Mucosa of rectum (tissue), 2 donors: ENCODE measurements around the gene SMYD4.
"Not testable (repeated sequence)": the region's sequence is repeated elsewhere in the genome, so short reads cannot be mapped to it uniquely, and the experiment has no call there.

Experiments
- H3K27ac ChIP-seq, 2 donors: one replicate each; pipeline ENCODE4 v1.7.0; 2013; ENCODE audit warnings: inconsistent platforms in 2 of 2, low read depth in 2 of 2, low read length in 2 of 2
- H3K27me3 ChIP-seq, 2 donors: one replicate each; pipeline ENCODE4 v1.7.0; 2013; ENCODE audit warnings: low read length in 2 of 2; ENCODE audit not compliant: control insufficient read depth in 2 of 2, insufficient read depth in 2 of 2
- H3K36me3 ChIP-seq, 2 donors: one replicate each; pipeline ENCODE4 v1.7.0; 2013; ENCODE audit warnings: low read length in 2 of 2; ENCODE audit not compliant: control insufficient read depth in 2 of 2, insufficient read depth in 2 of 2
- H3K4me1 ChIP-seq, 2 donors: one replicate each; pipeline ENCODE4 v1.7.0; 2013; ENCODE audit warnings: low read length in 2 of 2, mild to moderate bottlenecking in 1 of 2; ENCODE audit not compliant: control insufficient read depth in 2 of 2, insufficient read depth in 2 of 2
- H3K4me3 ChIP-seq, 2 donors: one replicate each; pipeline ENCODE4 v1.7.0; 2013; ENCODE audit warnings: low read length in 2 of 2
- H3K9ac ChIP-seq, 2 donors: one replicate each; pipeline ENCODE4 v1.7.0; 2013; ENCODE audit warnings: low read length in 2 of 2, low read depth in 1 of 2, mild to moderate bottlenecking in 1 of 2
- H3K9me3 ChIP-seq, 2 donors: one replicate each; pipeline ENCODE4 v1.7.0; 2013; ENCODE audit warnings: low read length in 2 of 2; ENCODE audit not compliant: control insufficient read depth in 2 of 2
- donor health status: healthy.
- donor health status: Normal muscosa, but diverticular disease.

Gene SMYD4

DNA sequence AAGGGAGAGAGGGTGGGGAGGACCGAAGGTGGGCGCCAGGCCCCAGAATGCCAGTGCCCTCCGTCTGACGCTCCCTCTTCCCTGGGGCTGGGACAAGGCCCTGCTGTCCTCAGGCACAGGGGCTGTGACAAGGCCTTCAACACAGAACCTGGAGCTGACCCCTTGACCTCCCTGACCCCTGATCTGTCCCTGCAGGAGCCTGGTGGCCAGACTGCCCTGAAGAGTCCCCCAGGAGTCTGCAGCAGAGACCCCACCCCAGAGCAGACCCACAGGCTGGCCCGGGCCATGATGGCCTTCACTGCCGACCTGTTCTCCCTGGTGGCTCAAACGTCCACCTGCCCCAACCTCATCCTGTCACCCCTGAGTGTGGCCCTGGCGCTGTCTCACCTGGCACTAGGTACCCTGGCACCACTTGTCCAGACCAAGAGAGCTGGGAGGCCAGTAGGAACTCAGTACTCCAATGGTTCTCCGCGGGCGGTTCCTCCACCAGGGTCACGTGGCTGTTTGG, 84.1 kb downstream of the SMYD4 start:
- Histone ChIP-seq H3K4me1 (peaks cover 0 to 8% of the 10 kb centered on the region in 2 donors), H3K27me3 (no peaks in the 10 kb centered on the region), H3K36me3 (no peaks in the 10 kb centered on the region), H3K27ac (no peak overlapping the region), H3K9ac (no peak overlapping the region), H3K4me3 (no peak overlapping the region), H3K9me3 (no peaks in the 10 kb centered on the region)

- Histone ChIP-seq H3K27me3 (no peaks in the 10 kb centered on the region), H3K27ac (no peak overlapping the region), H3K9ac (no peak overlapping the region)
Measured at GRCh38 chr17:1744551-1745512, 84.9 kb downstream of the SMYD4 start.

GRCh38 chr17:1743088-1743439, 86.6 kb downstream of the SMYD4 start:
- H3K4me1 ChIP-seq, result peaks cover 0 to 8% of the 10 kb centered on the region in 2 donors
- no peaks in the 10 kb centered on the region for H3K9me3 ChIP-seq
- no peak overlapping the region for H3K27ac ChIP-seq
- no peak overlapping the region for H3K9ac ChIP-seq
- H3K36me3 ChIP-seq, result no peaks in the 10 kb centered on the region
- H3K4me3 ChIP-seq, result no peak overlapping the region
- H3K27me3 ChIP-seq, result no peaks in the 10 kb centered on the region

More at GRCh38 chr17:1744551-1745512, 84.9 kb downstream of the SMYD4 start:
- no peaks in the 10 kb centered on the region for H3K36me3 ChIP-seq
- no peaks in the 10 kb centered on the region for H3K9me3 ChIP-seq
- H3K4me3 ChIP-seq, result no peak overlapping the region
- H3K4me1 ChIP-seq, result peaks cover 0 to 8% of the 10 kb centered on the region in 2 donors

- no peak within 1 kb of the TSS for H3K4me3 ChIP-seq
- peaks cover under 1 to 2% of the 10 kb centered on the region in 2 donors for H3K36me3 ChIP-seq
- H3K4me1 ChIP-seq, result peaks cover 0 to 8% of the 10 kb centered on the region in 2 donors
- H3K9ac ChIP-seq, result no peak within 1 kb of the TSS
- H3K27me3 ChIP-seq, result no peaks in the 10 kb centered on the region
- H3K9me3 ChIP-seq, result no peaks in the 10 kb centered on the region
- H3K27ac ChIP-seq, result no peak within 1 kb of the TSS
Measured at GRCh38 chr17:1742371-1743087, 87.2 kb downstream of the SMYD4 start, which contains the start of gene SERPINF2. TSS of gene SERPINF2 (plus strand) at chr17:1742871. CDS start at chr17:1744996, 2,125 bp downstream.

- H3K9me3 ChIP-seq, H3K36me3 ChIP-seq, H3K4me1 ChIP-seq, H3K27ac ChIP-seq, H3K4me3 ChIP-seq, H3K9ac ChIP-seq, H3K27me3 ChIP-seq: not testable (repeated sequence)
Measured at GRCh38 chr17:1741899-1742298, 87.8 kb downstream of the SMYD4 start.

- Histone ChIP-seq H3K9me3 (no peaks in the 10 kb centered on the region), H3K9ac (no peak overlapping the region), H3K27ac (peak overlapping the region in 1 of 2 donors; percentile 4), H3K4me3 (no peak overlapping the region), H3K36me3 (peaks cover 23 to 25% of the 10 kb centered on the region in 2 donors), H3K4me1 (peaks cover 0 to 4% of the 10 kb centered on the region in 2 donors), H3K27me3 (no peaks in the 10 kb centered on the region)
Measured at GRCh38 chr17:1737531-1738291, 92.0 kb downstream of the SMYD4 start.

- Histone ChIP-seq H3K36me3 (peaks cover 23 to 27% of the 10 kb centered on the region in 2 donors), H3K27me3 (no peaks in the 10 kb centered on the region), H3K27ac (no peak overlapping the region), H3K4me1 (peaks cover 0 to 4% of the 10 kb centered on the region in 2 donors), H3K9me3 (no peaks in the 10 kb centered on the region), H3K4me3 (no peak overlapping the region), H3K9ac (no peak overlapping the region)
Measured at GRCh38 chr17:1736348-1737281, 93.1 kb downstream of the SMYD4 start.

DNA sequence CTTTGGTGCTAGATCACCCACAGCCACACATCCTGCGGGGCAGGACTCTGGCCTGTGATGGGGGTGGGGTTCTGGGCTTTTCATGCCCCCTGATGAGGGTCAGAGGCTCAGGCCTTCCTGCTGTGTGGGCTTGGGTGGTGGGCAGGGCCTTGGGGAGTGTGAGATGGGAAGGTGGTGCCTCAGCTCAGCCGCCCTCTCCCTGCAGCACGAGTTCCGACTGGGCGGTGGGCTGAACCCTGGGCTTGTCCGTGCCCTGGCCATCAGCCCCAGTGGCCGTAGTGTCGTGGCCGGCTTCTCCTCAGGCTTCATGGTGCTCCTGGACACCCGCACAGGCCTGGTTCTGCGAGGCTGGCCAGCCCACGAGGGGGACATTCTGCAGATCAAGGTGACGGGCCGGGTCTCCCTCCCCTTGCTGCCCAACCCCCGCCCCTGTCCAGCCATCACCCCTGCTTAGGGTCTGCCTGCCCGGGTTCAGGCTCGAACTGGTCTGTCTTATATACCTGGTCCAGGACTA, 93.8 kb downstream of the SMYD4 start:
- Histone ChIP-seq H3K9me3 (no peaks in the 10 kb centered on the region), H3K9ac (no peak overlapping the region), H3K4me3 (no peak overlapping the region), H3K36me3 (peaks cover 23 to 29% of the 10 kb centered on the region in 2 donors), H3K27me3 (no peaks in the 10 kb centered on the region), H3K27ac (no peak overlapping the region), H3K4me1 (peaks cover 2 to 4% of the 10 kb centered on the region in 2 donors)

GRCh38 chr17:1735418-1735817, 94.3 kb downstream of the SMYD4 start:
- H3K27ac ChIP-seq, result no peak overlapping the region
- H3K9ac ChIP-seq, result no peak overlapping the region

More at GRCh38 chr17:1735418-1735817, 94.3 kb downstream of the SMYD4 start:
- Histone ChIP-seq H3K9me3 (no peaks in the 10 kb centered on the region), H3K4me1 (peaks cover 6 to 9% of the 10 kb centered on the region in 2 donors), H3K27me3 (no peaks in the 10 kb centered on the region), H3K36me3 (peaks cover 23 to 29% of the 10 kb centered on the region in 2 donors), H3K4me3 (no peak overlapping the region)
